Umbilical cord (tissue), 2 donors: Measurements from ENCODE around the gene CBARP. TPM values are rescaled to one million over a fixed set of nuclear protein-coding genes. Genes with fewer than 3 reads are reported as not detected.

Experiments used
- DNase-seq: peaks from one replicate; pipeline ENCODE4 v3.0.0-alpha.2; 2015; ENCODE audit warnings: low spot score
- total RNA-seq: library from RNA; depleted of rRNA; stranded (reverse); fragments of >200 nt; gene quantifications from one replicate; pipeline ENCODE4 v1.2.3, GENCODE V29; 2014; ENCODE audit warnings: low replicate concordance; ENCODE audit not compliant: insufficient read depth

CBARP gene
- total RNA-seq, 1 donor from 2014 or later: not detected

- DNase-seq: no peak
Measured at GRCh38 chr19:1228161-1228957, 9.4 kb downstream of the CBARP start.

DNA sequence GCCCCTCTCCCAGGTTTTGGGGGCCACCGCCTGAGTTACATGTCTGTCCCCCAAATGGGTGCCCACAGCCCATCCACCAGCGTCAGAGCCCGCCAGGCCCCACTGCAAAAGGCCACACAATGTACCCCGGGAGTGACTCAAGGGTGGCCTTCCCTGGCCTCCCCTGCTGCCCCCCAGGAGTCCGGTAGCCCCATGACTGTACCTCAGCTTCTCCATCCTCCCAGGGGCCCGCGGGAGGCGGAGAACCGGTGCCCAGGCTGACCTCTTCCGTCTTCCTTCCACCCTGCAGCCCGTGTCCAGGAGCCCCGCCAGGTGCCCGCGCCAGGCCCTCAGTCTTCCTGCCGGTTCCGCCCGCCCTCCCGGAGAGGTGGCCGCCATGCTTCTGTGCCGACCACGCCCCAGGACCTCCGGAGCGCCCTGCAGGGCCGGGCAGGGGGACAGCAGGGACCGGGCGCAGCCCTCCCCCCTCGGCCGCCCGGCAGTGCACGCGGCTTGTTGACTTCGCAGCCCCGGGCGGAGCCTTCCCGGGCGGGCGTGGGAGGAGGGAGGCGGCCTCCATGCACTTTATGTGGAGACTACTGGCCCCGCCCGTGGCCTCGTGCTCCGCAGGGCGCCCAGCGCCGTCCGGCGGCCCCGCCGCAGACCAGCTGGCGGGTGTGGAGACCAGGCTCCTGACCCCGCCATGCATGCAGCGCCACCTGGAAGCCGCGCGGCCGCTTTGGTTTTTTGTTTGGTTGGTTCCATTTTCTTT is 10.3 kb downstream of the CBARP start:
- no peak for DNase-seq

- DNase-seq: no peak
Measured at GRCh38 chr19:1226522-1227303, 11.1 kb downstream of the CBARP start.

GRCh38 chr19:1226227-1226518 is 11.6 kb downstream of the CBARP start:
- no peak for DNase-seq

DNA sequence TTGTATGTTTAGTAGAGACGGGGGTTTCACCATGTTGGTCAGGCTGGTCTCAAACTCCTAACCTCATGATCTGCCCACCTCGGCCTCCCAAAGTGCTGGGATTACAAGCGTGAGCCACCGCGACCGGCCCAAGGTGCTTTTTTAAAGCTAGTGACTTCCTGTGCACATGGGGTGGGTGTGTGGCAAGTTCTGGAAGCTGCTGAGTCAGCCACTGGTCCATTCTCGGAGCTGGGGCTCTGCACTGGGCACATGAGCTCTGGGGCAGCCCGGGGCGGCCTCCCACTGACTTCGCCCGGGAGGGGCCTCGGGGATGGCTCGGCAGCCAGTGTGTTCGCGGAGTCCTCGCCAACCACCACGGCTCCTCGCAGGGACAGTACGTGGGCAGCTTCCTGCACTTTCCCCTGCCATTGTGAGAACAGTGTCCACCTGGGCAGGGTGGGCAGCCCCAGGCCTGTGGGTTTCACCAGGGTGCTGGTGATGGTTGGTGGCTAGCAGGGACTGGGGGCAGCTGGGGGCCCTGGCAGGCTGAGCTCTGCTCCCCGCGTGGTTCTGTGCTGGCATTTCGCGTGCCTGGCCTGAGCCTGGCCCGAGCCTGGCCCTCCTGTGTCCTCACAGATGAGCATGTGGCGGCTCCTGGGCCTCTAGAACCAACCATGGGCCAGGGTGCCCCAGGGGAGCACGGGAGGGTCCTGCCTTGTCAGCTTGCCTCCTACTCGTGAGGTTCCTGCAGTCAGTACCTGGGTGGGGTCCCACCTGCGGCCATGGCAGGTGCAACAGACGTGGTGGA is 12.2 kb downstream of the CBARP start:
- DNase-seq: no peak

- DNase-seq: no peak
Measured at GRCh38 chr19:1224847-1225246, 13.0 kb downstream of the CBARP start.

- no peak for DNase-seq
Measured at GRCh38 chr19:1224047-1224825, 13.6 kb downstream of the CBARP start.

DNA sequence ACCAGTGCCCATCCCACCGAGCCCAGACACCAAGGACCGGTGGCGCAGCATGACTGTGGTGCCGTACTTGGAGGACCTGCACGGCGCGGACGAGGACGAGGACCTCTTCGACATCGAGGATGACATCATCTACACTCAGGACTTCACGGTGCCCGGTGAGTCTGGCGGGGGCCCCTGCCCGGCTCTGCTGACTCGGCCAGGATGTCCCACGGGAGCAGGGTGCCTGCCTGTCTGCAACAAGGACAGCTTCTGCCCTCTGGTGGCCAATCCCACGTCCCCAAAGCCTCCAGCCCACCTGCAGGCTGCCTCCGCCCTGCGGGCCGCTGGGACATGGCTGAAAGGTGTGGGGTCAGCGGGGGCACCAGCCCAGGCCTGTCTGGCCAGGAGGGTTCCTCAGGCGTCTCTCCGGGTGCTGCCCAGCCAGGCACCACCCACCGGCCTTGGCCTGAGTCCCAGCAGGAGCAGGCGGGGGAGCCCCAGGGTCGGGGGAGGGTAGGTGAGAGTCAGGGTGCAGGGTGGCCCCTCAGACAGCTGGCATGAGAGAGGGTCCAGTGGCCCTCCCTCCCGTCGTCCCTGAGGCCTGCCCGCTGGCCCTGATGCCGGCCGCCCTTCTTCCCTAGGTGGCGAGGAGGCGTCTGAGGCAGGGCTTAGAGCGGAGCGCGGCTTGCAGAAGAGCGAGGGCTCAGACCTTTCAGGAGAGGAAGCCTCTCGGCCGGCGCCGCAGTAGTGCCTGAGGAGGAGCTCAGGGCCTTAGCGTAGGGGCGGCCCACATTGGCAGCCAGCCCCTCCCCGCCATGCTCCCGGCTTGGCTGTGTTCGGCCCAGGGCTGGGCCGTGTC is 14.6 kb downstream of the CBARP start:
- no peak for DNase-seq

DNA sequence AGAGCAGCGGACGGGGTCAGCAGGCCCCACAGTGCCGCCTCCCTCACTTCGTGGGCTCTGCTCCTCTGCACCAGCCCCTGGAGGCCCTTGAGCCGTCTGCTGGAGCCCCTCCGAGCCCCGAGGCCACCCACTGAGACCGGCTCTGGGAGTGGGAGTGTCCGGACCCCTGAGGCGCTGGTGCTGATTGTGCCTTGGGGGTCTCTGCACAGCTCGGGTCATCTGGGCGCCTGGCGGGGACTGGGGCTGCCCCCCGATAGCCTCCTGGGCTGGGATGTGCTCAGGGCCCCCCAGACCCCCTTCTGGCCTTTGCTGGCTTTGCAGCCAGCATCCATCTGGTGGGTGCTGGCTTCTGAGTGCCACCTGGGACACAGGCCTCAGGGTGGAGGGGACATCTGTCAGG is 15.4 kb downstream of the CBARP start:
- no peak for DNase-seq

- DNase-seq: no peak
Measured at GRCh38 chr19:1221904-1222255, 15.9 kb downstream of the CBARP start.

DNA sequence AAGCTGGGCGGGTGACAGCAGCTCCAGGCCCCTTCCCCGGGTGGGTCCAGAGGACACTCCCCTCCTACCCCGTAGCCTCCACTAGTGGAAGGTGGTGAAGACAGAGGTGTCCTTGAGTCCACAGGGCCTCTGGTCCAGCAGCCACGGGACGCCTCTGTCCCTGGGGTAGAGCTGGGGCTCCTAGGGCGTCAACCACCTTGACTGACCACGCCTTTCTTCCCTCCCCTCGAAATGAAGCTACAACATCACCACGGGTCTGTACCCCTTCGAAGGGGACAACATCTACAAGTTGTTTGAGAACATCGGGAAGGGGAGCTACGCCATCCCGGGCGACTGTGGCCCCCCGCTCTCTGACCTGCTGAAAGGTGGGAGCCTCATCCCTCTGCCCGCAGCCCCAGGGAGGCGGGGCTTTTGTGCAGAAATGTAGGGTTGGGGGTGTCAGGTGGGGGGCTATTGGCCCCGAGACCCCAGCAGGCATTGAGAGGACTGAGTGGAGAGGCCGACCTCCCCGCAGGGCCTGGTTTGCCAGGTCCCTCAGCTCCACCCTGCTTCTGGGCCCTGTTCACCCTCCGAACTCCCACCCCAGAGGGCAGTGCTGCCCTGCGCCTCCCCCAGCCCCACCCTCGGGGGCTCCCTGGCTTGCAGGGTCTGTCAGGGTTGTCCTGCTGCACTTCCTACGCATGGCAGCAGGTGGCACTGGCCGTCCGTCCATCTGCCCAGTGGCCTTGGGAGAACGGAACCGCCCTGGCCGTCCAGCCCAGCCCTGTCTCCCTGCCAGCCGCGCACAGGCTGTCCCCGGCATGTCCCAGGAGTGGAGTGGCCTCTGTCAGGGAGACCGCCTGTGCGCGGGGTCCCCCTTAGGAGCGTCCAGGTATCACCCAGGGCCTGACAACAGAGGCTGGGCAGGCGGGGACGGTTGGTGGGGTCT is 16.6 kb downstream of the CBARP start:
- DNase-seq: no peak

GRCh38 chr19:1220477-1220930 is 17.3 kb downstream of the CBARP start:
- no peak for DNase-seq

DNA sequence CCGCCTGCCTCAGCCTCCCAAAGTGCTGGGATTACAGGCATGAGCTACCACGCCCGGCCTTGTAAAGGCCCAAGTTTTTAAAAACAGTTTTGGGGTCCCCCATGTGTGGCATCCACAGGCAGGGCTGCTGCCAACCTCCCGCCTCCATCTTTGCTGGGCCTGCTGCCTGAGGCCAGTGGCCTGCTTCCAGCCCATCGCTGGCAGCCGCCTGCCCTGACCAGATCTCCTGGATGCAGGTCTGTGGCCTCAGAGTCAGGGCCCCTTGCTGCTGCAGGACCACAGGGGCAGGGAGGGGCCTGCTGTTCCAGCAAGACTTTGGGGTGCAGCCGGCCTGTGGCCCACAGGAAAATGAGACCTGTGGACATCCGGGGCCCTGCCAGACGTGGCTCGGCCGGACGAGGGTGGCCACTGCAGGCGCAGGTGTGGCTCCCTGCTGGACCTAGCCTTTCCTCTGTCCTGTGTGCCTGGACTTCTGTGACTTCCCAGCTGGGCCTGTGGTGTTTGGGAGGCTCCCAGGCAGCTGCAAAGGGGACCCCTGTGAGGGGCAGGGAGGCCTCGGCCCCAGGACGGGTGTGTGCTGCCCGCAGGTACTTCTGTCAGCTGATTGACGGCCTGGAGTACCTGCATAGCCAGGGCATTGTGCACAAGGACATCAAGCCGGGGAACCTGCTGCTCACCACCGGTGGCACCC is 17.9 kb downstream of the CBARP start:
- no peak for DNase-seq

- DNase-seq: no peak
Measured at GRCh38 chr19:1218751-1219567, 18.8 kb downstream of the CBARP start.

DNA sequence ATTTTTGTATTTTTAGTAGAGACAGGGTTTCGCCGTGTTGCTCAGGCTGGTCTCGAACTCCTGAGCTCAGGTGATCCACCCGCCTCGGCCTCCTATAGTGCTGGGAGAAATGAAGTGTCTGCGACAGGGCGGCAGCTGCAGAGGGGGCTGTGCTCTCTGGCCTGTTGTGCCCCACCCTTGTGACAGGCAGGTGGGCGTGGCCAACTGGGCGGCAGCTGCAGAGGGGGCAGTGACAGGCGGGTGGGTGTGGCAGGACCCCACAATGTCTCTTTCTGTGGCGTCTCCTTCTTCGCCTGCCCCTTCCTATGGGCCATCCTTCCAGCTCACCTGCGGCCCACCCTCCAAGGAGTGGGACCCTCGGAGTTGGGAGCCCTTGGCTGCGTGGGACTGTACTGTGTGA is 20.4 kb downstream of the CBARP start:
- no peak for DNase-seq

DNA sequence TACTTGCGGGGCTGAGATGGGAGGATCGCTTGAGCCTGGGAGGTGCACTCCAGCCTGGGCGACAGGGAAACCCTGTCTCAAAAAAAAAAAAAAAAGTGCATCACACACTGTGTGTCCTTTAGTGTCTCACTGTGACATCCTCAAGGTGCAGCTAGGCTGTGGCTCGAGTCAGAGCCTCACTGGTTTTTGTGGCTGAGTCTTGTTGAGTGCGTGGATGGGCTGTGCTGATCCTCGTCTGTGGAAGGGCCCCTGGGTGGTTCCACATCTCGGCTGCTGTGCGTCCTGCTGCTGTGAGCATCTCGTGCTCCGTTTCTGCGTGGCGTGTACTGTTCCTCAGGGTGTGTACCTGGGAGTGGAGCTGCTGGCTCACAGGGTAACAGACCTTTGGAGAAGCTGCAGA is 21.0 kb downstream of the CBARP start:
- no peak for DNase-seq
